ENCODE data around the gene ZCCHC2.

The ZCCHC2 gene

GRCh38 chr18:62617793-62618591 is 95.2 kb downstream of the ZCCHC2 start:
- no peaks in the 10 kb centered on the region for H3K9me3 Mint-ChIP-seq
- no peak overlapping the region for H3K4me3 Mint-ChIP-seq
- no peaks in the 10 kb centered on the region for H3K36me3 Mint-ChIP-seq
- peaks cover 16% of the 10 kb centered on the region for H3K27me3 Mint-ChIP-seq
- H3K4me1 Mint-ChIP-seq: no peaks in the 10 kb centered on the region
- H3K27ac Mint-ChIP-seq: no peak overlapping the region

- Mint-ChIP-seq H3K9me3 (no peaks in the 10 kb centered on the region), H3K4me3 (no peak overlapping the region), H3K27ac (no peak overlapping the region), H3K27me3 (peaks cover 13% of the 10 kb centered on the region), H3K4me1 (no peaks in the 10 kb centered on the region), H3K36me3 (no peaks in the 10 kb centered on the region)
These were observed 95.9 kb downstream of the ZCCHC2 start for GRCh38 chr18:62618735-62619134.

- H3K4me1 Mint-ChIP-seq: no peaks in the 10 kb centered on the region
- peaks cover 3% of the 10 kb centered on the region for H3K27me3 Mint-ChIP-seq
- no peak overlapping the region for H3K27ac Mint-ChIP-seq
- H3K36me3 Mint-ChIP-seq: no peaks in the 10 kb centered on the region
- H3K9me3 Mint-ChIP-seq: no peaks in the 10 kb centered on the region
- H3K4me3 Mint-ChIP-seq: no peak overlapping the region
These were observed 98.7 kb downstream of the ZCCHC2 start for GRCh38 chr18:62621546-62621945.

GRCh38 chr18:62625019-62625418 is 102.2 kb downstream of the ZCCHC2 start:
- Mint-ChIP-seq H3K9me3 (no peaks in the 10 kb centered on the region), H3K27me3 (no peaks in the 10 kb centered on the region), H3K4me3 (no peak overlapping the region), H3K4me1 (no peaks in the 10 kb centered on the region), H3K27ac (no peak overlapping the region), H3K36me3 (no peaks in the 10 kb centered on the region)
